GM21381 (cell line): ENCODE data around the gene EEFSEC.

Experiments used
- ATAC-seq: cut with Tn5 transposase; IDR thresholded peaks from one replicate; pipeline ENCODE4 v1.9.1; 2021; ENCODE audit warnings: mild to moderate bottlenecking, moderate library complexity; ENCODE audit not compliant: unreplicated experiment

The EEFSEC gene

DNA sequence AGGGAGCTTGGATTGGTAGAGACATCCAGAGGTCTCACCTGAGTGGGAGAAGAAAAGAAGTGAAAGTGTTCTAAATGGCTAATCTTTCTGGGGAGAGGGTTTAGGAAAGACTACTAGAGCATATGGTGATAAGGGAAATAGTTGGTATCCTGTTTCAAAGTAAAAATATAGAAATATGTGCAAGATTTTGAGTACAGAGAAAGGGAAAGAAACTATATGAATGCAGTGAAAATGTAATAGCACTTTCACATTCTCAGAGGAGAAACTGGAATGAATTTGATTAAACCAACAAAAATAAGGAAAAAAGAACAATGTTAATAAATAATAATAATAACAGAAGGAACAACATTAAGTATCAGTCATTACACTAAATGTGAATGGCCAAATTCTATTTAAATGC is 194.0 kb downstream of the EEFSEC start:
- ATAC-seq: no peak

DNA sequence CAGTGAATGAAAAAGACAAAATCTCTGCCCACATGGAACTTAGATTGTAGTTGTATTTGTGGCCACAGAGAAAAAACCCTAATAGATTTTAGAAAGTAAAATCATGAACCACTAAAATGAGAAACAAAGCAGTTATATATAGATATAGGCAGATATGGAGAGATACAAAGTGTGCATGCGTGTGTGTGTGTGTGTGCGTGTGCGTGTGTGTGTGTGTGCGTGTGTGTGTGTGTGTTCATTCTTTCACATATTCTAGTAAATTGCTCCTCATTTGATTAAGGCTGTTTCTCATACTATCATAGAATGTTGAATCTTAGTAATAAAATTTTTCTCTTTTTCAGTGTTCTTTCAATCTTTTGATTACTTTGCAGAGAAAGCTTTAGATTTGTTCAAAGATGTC is 194.8 kb downstream of the EEFSEC start:
- ATAC-seq: no peak

GRCh38 chr3:128348805-128349531 is 195.7 kb downstream of the EEFSEC start:
- ATAC-seq: no peak

GRCh38 chr3:128349963-128350599 is 196.8 kb downstream of the EEFSEC start:
- ATAC-seq: no peak

DNA sequence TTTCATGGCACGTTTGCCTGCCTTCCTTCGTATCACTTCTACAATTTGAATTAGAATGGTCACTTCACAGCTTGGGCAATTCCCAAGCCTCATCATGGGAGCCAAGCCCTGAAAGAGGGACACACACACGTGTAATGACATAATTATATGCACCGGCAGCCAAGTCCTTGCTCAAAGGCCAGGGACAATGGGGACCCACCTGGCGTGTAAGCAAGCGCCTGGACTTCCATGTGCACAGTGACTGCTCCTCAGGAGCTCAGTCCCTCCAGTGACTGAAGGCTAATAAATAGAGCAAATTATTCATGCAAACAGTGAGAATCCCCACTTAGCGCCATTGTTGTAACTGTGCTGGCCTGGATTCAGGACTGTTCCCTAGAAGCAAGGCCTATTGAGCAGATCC is 198.3 kb downstream of the EEFSEC start:
- no peak for ATAC-seq

DNA sequence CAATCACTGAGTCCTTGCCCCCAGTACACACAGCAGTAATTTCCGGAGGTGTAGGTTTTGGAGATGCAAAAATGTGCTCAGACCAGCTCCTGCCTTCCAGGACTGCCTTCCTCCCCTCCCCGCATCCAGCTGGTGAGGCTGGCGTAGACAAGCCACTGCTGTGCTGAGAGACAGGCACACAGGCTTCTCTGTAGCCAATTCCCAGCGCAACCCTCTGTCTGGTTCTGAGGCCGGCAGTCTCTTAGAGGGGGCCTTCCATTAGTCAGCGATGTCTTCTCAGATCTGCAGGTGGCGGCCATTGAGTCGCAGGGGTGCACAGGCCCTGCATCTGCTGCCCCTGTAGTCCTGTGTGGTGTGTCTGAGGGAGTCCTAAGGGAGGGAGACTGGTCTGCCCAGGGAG is 199.0 kb downstream of the EEFSEC start:
- ATAC-seq: no peak

- no peak for ATAC-seq
These were observed 200.2 kb downstream of the EEFSEC start for GRCh38 chr3:128353361-128353965.

- ATAC-seq: no peak
These were observed 200.9 kb downstream of the EEFSEC start for GRCh38 chr3:128353991-128354687.

DNA sequence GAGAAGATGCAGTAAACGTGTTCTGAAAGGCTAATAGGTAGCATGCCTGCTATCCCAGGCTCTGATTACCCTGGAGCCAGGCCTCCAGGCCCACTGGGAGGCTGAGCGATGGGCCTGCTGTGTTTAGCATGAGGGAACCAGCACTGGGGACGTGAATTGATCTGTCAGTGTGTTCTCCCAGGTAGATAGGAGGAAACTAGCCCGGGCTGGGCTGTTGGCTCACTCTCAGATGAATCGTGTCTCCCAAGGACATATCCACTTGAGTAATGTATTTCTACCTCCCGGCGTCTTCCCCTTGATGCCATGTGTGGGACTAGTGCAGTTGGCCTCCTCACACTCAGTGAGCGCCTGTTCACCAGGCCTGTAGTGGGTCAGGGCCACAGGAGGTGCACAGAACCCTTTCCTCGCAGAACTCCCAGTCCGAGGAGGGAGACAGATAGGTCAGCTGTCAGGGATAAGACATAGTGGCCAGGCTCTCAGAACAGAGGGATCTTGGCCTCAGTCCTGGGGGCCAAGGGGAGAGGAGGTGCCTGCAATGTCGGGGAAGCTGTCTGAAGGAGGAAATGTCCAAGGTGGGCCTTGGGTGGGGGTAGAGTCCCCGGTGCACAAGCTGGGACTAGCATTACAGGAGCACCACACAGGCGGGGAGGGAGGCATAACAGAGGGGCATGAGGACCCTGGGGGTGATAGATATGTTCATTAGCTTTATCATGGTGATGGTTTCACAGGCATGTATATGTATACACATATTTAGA is 201.7 kb downstream of the EEFSEC start:
- no peak for ATAC-seq

DNA sequence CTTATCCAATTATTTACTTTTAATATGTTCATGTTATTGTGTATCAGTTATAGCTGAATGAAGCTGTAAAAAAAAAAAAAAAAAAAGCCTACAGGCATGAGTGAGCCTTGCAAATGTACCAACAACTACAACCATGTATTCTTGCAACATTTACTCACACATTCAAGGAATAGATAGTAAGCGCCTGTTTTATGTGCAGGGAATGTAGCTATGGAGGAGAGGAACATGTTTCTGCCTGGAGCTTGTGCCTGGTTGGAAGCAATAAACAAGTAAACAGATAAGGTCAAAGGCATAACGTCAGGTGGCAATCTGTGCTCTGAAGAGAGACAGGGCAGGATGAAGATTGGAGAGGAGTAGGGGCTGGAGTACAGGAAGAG is 202.2 kb downstream of the EEFSEC start:
- no peak for ATAC-seq

GRCh38 chr3:128356822-128357221 is 203.5 kb downstream of the EEFSEC start:
- no peak for ATAC-seq

DNA sequence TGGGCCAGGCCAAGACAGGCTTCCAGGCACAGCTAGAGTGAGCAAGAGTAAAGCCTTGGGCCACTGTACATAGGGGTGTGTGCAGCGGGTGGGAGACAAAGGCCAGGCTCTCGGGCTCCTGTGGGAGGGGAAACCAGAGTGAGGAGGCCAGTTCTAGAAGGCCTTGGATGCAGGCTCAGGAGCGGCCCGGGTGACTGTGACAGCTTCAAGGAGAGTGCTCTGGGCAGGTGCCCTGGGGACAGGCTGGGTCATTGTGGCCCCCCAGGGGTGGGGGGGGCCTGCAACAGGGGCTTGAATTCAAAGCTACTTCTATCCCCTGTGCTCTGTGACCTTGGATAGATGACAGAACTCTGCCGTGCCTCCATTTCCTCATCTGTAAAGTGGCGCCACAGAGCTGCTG is 204.3 kb downstream of the EEFSEC start:
- no peak for ATAC-seq

GRCh38 chr3:128358156-128358895 is 205.0 kb downstream of the EEFSEC start:
- no peak for ATAC-seq

- ATAC-seq: no peak
These were observed 205.9 kb downstream of the EEFSEC start for GRCh38 chr3:128359060-128359664.

- ATAC-seq: no peak
These were observed 206.8 kb downstream of the EEFSEC start for GRCh38 chr3:128359846-128360642.

GRCh38 chr3:128360705-128361271 is 207.5 kb downstream of the EEFSEC start:
- no peak for ATAC-seq

GRCh38 chr3:128362026-128362965 is 209.0 kb downstream of the EEFSEC start:
- ATAC-seq: no peak

DNA sequence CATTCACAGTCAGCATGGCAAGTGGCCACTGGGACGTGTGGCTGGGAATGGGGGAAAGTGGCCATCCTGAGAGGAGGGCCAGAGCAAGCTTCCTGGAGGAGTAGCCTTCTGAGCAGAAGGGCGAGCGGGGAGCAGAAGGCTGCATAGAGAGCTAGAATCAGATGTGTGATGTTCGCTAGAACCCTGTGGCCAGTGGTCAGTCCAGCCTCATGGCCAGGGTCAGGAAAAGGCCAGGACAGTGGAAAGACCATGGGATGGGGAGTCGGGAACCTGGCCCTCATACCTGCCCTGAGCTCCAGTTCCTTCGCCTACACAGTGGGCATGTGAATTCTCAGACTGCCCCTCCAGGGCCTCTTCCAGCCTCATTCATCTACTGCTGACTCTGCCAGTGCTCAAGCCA is 211.0 kb downstream of the EEFSEC start:
- no peak for ATAC-seq
